Measurements from ENCODE around the gene MDN1. TPM values are rescaled to one million over a fixed set of nuclear protein-coding genes. Genes with fewer than 3 reads are reported as not detected.

The MDN1 gene
- total and polyA plus RNA-seq, 2 of the 4 experiments (the other 2 are of a cell fraction): 7.7 to 26.7 TPM

- peak within 1 kb of the TSS; percentile 95 for H3K56ac ChIP-seq (ENCODE audit: extremely low read depth, insufficient read depth, low read length)
- peak; percentile 98 for ATAC-seq (ENCODE audit: low read depth)
- CTCF ChIA-PET: interaction anchor here (1.1 kb wide), 1 partner anchor 9 kb away, joined by 4 read pairs; no protein-coding TSS in a partner anchor
- peak within 1 kb of the TSS; percentile 77 for H3K4me2 ChIP-seq (ENCODE audit: low read depth, low read length)
- 0% methylated on average over 23 of the region's 58 CpGs; no CpG with 5 or more reads in 1 of the 2 experiments for WGBS, 2 experiments (ENCODE audit: extremely low coverage in 2 of 2, insufficient read length in 1 of 2)
- H2AK5ac ChIP-seq (ENCODE audit: low read depth, low read length): peak within 1 kb of the TSS; percentile 33; the same call in 1 of the 2 replicates
- BruUV-seq (replicated peaks): no TSS peak
- H3K4me1 ChIP-seq (ENCODE audit: control insufficient read depth, insufficient read depth, low read length): no peaks in the 10 kb centered on the region; the same call in 1 of the 2 replicates
- H3K27me3 ChIP-seq (ENCODE audit: control insufficient read depth, insufficient read depth, low read length): no peaks in the 10 kb centered on the region
- POLR2A ChIA-PET (ENCODE audit: unreplicated experiment): interaction anchor here (0.5 to 0.7 kb wide), 2 partner anchors 8 to 852 kb away, joined by 3 to 4 read pairs; no protein-coding TSS in a partner anchor
- peak within 1 kb of the TSS; percentile 98 for H4K91ac ChIP-seq (ENCODE audit: insufficient read depth, low read depth, low read length)
- H2BK20ac ChIP-seq (ENCODE audit: low read depth, low read length): 0 out of 2 replicates have a peak within 1 kb of the TSS, but pooled peaks have one; percentile 36
- H4K20me1 ChIP-seq (ENCODE audit: insufficient read depth, low read length): no peaks in the 10 kb centered on the region
- H2BK5ac ChIP-seq (ENCODE audit: low read depth, low read length, poor library complexity, severe bottlenecking): peak within 1 kb of the TSS; percentile 94
- H2AFZ ChIP-seq (replicated peaks; ENCODE audit: low read length, poor library complexity): peak within 1 kb of the TSS; percentile 99
- peak within 1 kb of the TSS; percentile 93 for H3K4ac ChIP-seq (ENCODE audit: low read depth, low read length)
- in situ Hi-C loops (cut with MboI; ENCODE audit: low sequenced_read_pairs): no loop called here
- H3K9me3 ChIP-seq (ENCODE audit: control insufficient read depth, insufficient read depth, low read length): no peaks in the 10 kb centered on the region
- H3K14ac ChIP-seq (replicated peaks; ENCODE audit: low read depth, low read length): peak within 1 kb of the TSS; percentile 96
- H4K8ac ChIP-seq (ENCODE audit: low read depth in 2 of 2, low read length in 2 of 2): peak within 1 kb of the TSS; percentile 57 to 99
- peak within 1 kb of the TSS; percentile 79 for H3K4me3 ChIP-seq (ENCODE audit: insufficient read depth, low read depth, low read length)
- intact Hi-C loops (cut with micrococcal nuclease): no loop called here
- peaks cover 10 to 13% of the 10 kb centered on the region in 2 experiments; a peak in 3 of 4 replicates for H3K79me1 ChIP-seq (ENCODE audit: low read depth in 1 of 2, low read length in 2 of 2)
- TF ChIP-seq POLR2A (IDR thresholded peaks at IDR 0.05; ENCODE audit: low read depth, low read length) (peak; percentile 89), MAZ (IDR thresholded peaks at IDR 0.05; ENCODE audit: borderline replicate concordance, low read depth, low read length) (no peak), BHLHE40 (IDR thresholded peaks at IDR 0.05; ENCODE audit: low read depth, low read length) (peak; percentile 78; the same call in 1 of the 2 replicates), MXI1 (IDR thresholded peaks at IDR 0.05; ENCODE audit: borderline replicate concordance, low read depth, low read length) (peak; percentile 73; the same call in 1 of the 2 replicates)
- H2BK120ac ChIP-seq (ENCODE audit: low read depth, low read length): peak within 1 kb of the TSS; percentile 93
- H3K27ac ChIP-seq (ENCODE audit: insufficient read depth, low read length): peak within 1 kb of the TSS; percentile 89
- peak; percentile 90 for DNase-seq
- H4K5ac ChIP-seq (ENCODE audit: low read depth, low read length): peak within 1 kb of the TSS; percentile 95
- dilution Hi-C loops (cut with HindIII; ENCODE audit: low sequenced_read_pairs, unreplicated experiment): no loop called here
- H2AK9ac ChIP-seq (replicated peaks; ENCODE audit: low read depth, low read length, poor library complexity): peak within 1 kb of the TSS; percentile 93
- no peaks in the 10 kb centered on the region for H3K9me1 ChIP-seq (ENCODE audit: insufficient read depth, low read length)
- peak within 1 kb of the TSS; percentile 95 for H3K23ac ChIP-seq (ENCODE audit: low read depth, low read length)
- no peak within 1 kb of the TSS; the same call in 2 of the 3 replicates for H2BK15ac ChIP-seq (ENCODE audit: low read depth, low read length)
- H3K18ac ChIP-seq (ENCODE audit: low read depth, low read length): peak within 1 kb of the TSS; percentile 93
- H3K9ac ChIP-seq (ENCODE audit: low read depth, low read length): peak within 1 kb of the TSS; percentile 85
- peaks cover 4% of the 10 kb centered on the region for H3K36me3 ChIP-seq (ENCODE audit: control insufficient read depth, insufficient read depth, low read length)
Observed at GRCh38 chr6:89638320-89639195, 181.0 kb downstream of the MDN1 start, which contains the start of gene LYRM2. Gene LYRM2 (minus strand): TSS chr6:89638747. CDS start chr6:89638716, 31 bp downstream.
